Left cardiac atrium (tissue), 4 donors: ENCODE data around the gene NOP16. TPM values are rescaled to one million over a fixed set of nuclear protein-coding genes. Genes with fewer than 3 reads are reported as not detected.
"Not testable (repeated sequence)": the region's sequence is repeated elsewhere in the genome, so short reads cannot be mapped to it uniquely, and the experiment has no call there.

ENCODE experiments used
- ATAC-seq, 2 donors: fragments of 200-7000 bp; cut with Tn5 transposase; one replicate each; pipeline ENCODE4 v1.9.1; 2020; ENCODE audit warnings: mild to moderate bottlenecking in 2 of 2, moderate library complexity in 2 of 2
- DNase-seq: peaks from one replicate; pipeline ENCODE4 v3.0.0-alpha.2; 2020
- intact Hi-C, 2 donors: fragments of 100-400 bp; cut with DNase I; formaldehyde crosslinking; loops; one replicate each; pipeline versions ENCODE4 v1.14.1 to v1.15.1; 2022 to 2023
- total RNA-seq, 2 donors: library from RNA; stranded (reverse); fragmentation: NEBNext Ultra II Directional; extraction: Animal tissue kit (Norgen Biotek cat#: 25700); gene quantifications; one replicate each; pipeline ENCODE4 v1.2.1, GENCODE V29; 2021
- donor health status: DM: no; HTN: yes; CAD: no.
- donor health status: DM: no; HTN: yes; CAD: no; lungs with severe emphysema.
- donor health status: DM: yes; HTN: yes; CAD: no.
- donor health status: Dilated cardiomyopathy.

NOP16 gene
- total RNA-seq, 2 donors from 2014 or later: 15.6 to 30.2 TPM

DNA sequence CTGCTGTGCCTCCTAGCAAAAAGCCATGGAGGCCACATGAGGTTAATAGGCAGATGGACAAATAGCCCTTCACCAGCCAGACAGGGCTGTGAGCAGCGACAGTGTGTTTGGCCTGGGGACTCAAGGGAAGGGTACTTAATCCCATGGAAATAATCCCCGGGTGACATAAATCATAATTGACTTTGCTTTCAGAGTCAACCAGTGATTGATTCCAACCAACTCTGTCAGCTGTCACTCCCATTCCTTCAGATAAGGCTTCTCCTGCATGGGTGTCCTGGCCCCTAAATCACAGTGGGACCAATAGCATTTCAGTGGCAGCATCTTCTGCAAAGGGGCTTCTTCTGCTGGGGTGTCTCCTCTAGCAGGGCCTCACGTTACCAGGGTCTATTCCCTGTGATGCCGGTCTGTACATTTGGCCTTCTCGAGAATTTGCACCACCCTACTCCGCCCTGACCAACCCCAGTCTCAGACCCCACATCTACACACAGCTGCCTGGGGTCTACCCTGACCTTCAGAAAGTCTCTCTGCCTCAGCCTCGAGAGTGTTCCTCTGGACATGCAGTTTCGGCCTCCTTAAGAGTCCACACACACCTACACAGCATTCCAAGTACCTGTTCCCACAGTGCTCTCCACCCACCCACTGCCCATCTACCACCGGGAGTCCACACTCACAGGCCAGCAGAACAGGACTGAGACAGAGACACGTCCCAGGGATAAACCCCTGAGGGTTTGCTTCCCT, 24.3 kb upstream of the NOP16 start:
- DNase-seq: no peak
- no peak for ATAC-seq
- intact Hi-C loops: loop anchor here (10.0 kb wide), 2 partner anchors 112 to 162 kb away; no protein-coding TSS in a partner anchor

DNA sequence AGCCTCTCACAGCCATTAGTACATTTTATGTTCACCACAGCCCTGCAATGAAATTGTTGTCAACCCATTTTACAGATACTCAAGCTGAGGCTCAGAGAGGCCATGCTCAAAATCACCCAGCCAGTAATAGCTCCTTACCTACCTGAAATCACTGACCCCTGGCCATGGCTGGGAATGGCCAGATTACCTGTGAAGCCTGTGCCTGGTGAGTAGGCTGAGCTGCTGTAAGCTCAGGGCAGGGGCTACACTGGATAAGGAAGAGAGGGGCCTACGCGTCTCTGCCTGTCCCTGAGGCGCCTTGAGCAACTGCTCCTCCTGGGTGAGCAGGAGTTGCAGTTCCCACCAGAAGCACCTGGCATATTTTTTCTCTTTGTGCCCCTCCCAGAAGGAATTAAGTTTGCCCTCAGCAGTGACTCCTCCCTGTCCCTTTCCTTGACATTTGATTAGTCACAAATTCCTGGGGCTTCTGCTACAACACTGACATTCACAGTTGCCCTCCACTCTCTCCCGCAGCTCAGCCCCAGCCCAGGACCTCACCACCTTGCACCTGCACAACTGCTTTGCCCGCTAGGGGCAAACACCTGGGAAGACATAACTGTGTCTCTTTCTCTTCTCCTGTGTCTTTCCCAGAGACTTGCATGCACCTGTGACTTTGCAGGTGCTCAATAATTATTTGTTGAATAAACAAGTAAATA, 22.2 kb upstream of the NOP16 start:
- intact Hi-C loops: loop anchor here (10.0 kb wide), 2 partner anchors 114 to 164 kb away; no protein-coding TSS in a partner anchor
- no peak for ATAC-seq
- no peak for DNase-seq

DNA sequence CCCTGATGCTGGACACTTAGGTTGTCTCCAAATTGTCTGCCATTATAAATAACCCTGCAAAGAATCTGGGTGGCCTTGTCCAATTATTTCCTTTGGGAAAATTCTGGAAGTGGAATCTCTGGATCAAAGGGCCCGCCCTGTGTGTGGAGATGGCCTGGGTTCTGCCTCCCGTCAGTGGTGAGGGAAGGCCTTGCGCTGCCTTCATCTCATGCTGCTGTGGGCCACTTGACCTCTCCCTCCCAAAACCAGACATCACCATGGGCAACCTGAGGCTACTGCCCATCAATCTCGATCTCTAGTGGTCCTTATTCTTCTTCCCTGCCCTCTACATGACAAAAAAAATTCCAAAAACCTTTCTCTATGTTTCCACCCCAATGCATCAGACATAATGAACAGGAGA, 21.4 kb upstream of the NOP16 start:
- intact Hi-C loops: loop anchor here (10.0 kb wide), 2 partner anchors 115 to 165 kb away; no protein-coding TSS in a partner anchor
- ATAC-seq (no peak), DNase-seq (no peak)

DNA sequence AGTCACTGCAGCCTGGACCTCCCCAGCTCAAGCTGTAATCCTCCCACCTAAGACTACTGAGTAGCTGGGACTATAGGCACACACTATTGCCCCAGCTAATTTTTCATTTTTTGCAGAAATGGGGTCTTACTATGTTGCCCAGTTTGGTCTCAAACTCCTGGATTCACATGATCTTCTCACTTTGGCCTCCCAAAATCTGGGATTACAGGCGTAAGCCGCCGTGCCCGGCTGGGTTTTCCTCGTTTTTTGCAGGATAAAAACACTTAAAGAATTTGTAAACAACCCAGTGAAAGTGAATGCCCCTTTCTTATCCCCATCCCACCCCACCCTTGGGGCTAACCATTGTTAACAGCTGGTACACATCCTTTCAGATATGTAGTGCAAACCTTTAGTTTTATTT, 20.2 kb upstream of the NOP16 start:
- intact Hi-C loops: no loop called here
- DNase-seq: no peak
- no peak for ATAC-seq

DNA sequence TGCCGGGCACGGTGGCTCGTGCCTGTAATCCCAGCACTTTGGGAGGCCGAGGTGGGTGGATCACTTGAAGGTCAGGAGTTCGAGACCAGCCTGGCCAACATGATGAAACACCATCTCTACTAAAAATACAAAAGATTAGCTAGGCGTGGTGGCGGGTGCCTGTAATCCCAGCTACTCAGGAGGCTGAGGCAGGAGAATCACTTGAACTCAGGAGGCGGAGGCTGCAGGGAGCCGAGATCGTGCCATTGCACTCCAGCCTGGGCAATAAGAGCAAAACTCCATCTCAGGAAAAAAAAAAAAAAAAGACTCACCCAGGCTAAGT, 19.8 kb upstream of the NOP16 start:
- DNase-seq, ATAC-seq: not testable (repeated sequence)

DNA sequence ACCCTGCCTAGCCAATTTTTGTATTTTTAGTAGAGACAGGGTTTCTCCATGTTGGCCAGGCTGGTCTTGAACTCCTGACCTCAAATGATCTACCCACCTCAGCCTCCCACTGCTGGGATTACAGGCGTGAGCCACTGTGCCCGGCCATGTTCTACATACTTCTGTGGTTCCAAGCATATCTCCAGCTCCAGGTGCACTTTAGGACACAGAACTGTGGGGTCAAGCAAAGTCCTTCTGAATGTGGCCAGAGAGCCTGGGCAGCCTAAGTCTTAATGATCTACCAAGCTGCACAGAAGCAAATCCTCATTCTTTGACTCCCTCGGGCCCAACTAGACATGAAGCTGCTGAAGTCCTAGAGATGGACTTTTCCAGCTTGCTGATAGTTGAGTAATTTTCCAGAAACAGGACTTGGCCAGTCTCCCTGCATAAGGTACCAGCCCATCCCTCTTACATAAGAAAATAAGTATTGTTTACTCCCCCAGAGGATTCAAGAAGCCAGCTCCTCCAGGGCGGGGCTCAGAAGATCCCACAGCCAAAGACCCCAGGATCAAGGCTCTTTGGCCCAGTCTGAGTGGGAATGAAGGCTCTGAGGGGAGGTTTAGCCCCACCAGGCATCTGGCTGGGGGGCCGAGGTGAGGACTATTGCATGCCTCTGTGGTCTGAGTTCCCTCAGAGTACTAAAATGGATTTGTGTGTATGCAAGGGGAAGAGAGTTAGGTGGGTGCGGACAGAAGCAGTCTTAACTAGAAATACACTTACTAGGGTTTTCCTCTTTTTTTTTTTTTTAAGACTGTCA, 19.3 kb upstream of the NOP16 start:
- peak; percentile 41 to 65 for ATAC-seq

More for the DNA sequence above, 19.8 kb upstream of the NOP16 start:
- intact Hi-C loops: not testable (repeated sequence)

DNA sequence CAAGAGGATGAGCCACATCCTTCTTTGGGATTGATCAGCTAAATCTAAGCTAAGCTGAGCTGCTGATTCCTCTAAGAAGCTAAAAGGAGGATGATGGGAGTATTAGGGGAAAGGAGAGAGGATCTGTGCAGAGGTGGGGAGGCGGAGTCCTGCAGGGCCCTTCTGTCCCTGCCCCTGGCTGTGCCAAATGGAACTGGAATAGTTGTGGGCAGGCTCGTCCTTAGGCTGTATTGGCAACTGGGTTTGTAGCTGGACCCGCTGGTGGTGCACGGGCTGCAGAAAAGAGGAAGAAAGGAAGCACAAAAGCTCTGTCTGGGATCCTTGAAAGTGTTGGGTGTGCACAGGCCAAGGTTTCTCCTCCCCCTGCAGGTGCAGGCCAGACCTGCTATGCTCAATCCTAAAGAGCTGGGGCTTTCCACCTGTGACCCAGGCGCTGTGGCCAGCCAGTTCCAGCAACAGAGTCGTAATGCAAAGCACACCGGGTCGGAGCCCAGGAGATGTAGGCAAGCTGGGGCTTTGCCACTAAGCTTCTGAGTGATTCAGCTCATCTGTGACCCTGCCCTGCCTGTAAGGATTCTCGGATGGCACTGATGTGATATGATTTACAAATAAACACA, 18.1 kb upstream of the NOP16 start:
- no peak for DNase-seq

More for the DNA sequence above, 19.3 kb upstream of the NOP16 start:
- intact Hi-C loops: no loop called here
- DNase-seq: no peak

DNA sequence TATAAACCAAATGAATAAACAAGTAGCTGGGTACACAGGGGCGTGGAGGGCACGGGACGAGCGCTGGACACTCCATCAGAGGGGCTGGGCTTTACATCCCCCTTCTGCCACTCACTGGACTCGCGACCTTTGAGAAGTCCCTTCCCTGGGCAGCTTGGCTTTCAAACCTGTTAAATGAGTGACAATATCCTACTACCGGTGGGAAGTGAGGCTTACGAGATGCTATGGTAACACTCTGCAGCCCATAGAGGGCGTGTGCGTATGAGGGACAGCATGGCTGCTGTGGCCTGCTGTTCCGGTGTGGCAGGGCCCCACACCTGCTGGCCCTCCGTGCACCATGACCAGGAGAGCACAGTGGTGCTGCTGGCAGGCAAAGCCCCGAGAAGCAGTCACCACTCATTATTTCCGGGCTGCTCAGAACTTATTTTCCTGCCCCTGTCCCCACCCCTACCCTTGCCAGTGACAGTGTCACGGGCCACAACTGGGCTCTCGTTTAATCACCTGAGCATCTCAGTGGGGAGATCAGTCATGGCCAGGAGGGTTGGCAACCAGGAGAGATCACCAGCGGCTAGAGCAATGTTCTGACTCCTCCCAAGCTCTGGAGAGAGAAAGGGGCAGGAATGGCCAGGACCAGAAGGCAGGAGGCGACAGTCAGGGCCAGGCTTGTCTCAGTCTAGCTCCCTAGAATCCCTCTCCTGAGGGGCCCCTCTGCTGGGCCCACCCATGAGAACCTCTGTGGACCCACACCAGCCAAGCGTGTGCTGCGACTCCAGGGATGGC, 17.4 kb upstream of the NOP16 start:
- no peak for DNase-seq
- no peak for ATAC-seq
- intact Hi-C loops: no loop called here

More for the DNA sequence above, 18.1 kb upstream of the NOP16 start:
- intact Hi-C loops: no loop called here
- no peak for ATAC-seq

DNA sequence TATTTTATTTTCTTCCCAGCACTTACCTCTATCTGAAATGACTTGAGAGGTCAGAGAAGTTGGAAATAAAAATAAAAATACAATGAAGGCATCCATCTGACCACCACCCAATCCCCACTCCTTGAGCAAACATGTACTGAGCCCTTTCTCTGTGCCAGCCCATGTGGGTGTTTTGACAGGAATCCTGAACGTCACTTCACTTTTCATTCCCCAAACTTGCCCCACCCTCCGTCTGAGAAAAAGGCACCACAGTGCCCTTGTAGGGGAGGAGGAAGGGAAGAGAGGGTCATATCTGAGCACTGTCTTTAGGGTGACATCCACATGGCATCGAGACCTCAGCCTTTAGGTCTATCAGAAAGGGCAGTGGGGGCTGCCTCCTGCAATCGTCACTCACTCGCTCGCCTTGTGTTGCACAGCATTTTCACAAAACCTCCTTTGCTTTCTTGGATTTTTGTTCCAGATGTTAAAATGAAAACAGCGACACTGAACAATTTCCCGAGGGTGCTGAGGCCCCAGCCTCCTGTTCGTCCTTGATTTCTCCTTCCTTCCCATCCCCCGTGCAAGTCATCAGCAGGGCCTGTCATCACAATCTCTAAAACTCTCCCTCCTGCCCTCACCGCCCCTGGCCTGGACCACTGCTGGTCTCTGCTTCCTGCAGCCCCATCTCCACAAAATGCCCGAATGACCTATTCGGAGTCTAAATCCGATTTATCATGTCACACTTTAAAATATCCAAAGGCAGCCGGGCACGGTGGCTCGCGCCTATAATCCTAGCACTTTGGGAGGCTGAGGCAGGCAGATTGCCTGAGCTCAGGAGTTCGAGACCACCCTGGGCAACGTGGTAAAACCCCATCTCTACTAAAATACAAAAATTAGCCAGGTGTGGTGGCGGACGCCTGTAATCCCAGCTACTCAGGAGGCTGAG, 13.1 kb upstream of the NOP16 start:
- ATAC-seq: peak; percentile 18 to 29
- intact Hi-C loops: no loop called here
- DNase-seq: no peak

DNA sequence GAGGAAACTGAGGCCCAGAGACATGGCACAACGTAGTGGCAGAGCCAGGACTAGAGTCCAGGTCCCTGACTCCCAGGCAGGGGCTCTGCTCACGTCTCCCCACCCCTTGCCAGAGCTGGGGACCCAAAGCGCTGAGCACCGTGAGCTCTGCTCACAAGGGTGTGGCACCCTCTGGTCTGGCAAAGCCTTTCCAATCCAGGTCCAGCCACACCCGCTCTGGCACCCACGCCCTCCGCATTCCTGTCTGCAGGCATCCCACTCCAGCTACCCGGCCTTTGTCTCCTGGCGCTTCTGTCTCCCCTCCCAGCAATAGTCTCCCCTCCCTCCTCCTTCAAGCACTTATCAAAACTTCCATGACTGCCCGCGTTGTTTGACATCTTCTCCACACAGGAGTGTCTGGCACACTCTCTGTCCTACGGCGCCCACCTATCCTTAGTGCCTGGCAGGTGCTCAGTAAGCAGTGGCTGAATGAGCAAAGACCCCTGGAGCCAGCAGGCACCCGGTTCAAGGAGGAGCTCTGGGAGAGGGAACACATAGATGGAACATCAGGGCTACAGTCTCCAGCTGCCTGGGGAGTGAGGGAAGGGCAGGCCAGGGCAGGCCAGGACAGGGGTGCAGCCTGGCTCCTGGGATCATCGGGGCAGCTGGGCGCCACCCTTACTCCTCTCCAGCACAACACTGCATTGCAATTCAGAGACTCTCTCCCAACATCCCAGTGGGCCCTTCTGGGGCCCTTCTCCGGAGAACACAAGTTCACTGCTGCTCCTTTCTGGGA, 12.2 kb upstream of the NOP16 start:
- DNase-seq (no peak), ATAC-seq (peak; percentile 51 to 57)
- intact Hi-C loops: no loop called here

DNA sequence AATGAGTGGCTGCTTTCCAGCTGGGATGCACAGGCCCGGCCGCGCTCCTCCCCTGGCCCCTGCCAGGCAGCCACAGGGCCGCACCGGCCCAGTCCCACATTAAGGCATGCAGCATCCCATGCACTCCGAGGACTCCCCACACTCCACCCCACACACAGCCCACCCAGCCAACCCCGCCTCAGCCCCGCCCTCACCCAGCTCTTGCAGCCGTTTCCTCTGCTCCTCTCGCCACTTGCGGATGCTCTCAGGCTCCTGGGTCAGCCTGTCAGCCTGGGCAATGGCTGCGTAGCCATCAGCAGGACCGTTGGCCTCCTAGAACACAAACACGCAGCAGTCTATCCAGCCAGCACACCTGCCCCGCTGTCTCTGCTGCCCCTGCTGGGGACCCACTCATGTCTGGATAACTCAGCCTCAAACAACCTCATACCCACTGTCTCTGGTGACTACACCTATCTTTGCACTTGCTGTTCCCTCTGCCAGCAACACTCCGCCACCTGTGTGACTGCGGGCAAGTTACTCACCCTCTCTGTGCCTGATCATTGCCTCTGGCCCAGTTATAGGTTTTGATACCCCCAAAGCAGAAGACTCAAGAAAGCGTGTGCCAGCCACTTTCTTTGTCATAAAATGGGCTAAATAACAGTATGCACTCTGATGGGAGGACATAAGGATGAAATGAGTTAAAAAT, 9.5 kb upstream of the NOP16 start:
- no peak for DNase-seq

DNA sequence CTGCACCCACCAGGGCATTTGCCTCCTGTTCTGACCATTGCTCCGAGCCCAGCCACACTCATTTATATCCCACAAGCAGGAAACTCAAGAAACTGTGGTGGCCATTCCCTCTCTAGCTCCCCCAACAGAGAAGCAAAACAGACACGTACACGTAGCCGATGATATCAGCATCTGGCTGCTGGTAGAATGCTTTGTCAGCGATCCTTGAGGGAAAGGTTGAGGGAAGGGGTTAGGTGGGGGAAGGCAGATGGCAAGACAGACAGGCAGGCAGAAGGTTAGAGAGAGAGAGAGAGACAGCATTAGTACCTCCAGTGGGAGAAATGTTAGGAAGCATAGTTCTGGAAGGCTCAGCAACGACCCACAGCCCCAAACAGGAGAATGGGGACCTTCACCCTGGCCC, 7.9 kb upstream of the NOP16 start:
- ATAC-seq: peak in 1 of 2 donors; percentile 9
- DNase-seq: no peak
- intact Hi-C loops: no loop called here

More for the DNA sequence above, 9.5 kb upstream of the NOP16 start:
- ATAC-seq: no peak
- intact Hi-C loops: no loop called here

DNA sequence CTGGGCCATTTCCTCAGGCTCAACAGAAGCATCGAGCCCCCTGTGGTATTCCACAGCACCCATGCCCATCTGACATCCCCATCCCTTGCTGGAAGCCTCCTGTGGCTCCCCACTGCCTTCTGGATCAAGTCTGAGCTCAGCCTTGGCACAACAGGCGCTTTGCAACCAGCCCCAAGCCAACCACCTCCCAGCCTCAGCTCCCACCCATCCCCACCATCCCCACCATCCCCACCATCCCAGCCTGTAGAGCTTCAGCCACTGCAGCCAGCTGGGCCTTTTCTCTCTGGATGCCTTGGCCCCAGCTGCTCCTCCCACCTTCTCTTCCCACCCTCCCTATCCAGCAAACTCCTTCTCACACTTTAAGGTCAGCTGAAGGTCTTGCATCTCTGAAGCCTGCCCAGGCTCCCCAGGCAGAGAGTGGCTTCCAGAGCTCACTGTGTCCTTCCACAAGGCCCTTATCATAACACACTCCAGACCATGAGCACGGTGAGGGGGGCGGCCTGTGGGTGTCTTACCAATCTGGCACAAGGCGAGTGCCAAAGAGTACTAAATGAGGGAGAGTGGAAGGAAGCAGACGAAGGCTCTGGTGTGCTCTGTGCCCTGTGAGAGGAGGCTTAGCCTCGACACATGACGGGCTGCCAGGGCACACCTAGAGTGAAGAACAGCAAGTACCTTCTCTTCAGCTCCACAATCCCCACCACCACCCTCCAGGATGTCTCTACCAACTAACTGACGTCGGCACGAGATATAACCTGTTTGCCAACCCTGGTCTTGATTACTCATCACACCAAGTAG, 6.7 kb upstream of the NOP16 start:
- DNase-seq (peak; percentile 61), ATAC-seq (peak; percentile 84 to 89)
- intact Hi-C loops: no loop called here

DNA sequence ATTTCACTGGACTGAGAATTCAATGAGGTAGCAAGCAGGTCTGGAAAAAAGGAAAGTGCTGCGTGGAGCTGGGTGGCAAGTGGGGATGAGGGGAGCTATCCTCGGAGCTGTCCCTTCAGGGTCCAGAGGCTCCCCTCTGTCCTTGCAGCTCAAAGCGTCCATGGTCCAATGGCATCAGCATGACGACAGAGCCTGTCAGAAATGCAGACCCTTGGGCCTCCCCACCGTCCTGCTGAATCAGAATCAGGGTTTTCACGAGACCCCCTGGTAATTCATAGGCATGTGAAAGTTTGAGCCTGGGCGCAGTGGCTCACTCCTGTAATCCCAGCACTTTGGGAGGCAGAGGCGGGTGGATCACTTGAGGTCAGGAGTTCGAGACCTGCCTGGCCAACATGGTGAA, 5.7 kb upstream of the NOP16 start:
- intact Hi-C loops: no loop called here
- DNase-seq: no peak
- no peak for ATAC-seq

DNA sequence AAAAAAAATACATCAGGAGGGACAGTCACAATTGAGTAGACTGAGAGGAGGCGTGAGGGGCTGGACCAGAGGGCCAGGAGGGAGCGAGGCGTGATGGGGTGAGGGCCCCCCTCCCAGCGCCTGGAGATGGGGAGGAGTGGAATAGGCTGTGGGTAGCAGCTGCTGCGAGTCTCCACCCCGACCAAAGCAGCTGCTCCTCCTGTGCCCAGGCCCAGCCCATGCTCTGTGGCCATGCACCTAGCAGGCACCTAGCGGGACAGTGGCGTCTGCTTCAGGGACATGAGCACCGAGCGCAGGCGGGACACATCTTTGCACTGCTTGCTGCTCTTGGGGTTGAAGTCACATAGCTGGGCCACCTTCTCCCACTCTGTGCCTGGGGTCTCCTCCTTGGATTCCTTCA, 4.1 kb upstream of the NOP16 start:
- DNase-seq: no peak
- intact Hi-C loops: no loop called here

DNA sequence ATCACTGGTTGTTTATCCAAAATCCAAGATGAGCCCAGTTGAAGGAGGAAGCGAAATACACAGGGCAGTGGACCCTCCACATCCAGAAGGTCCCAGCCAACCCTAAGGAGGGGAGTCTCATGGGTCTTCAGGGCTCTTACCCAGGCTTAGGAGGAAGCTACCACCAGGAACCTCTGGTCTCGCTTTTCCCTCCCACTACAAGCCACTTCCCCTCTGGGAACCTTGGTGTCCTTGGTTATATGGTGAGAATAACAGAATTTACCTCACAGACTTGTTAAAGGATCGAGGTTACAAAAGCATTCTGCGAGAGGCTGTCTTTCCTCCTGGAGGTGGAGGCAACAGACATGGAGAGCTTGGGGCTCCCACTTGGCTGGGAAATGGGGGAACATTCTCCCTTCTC, 3.6 kb upstream of the NOP16 start:
- ATAC-seq (no peak), DNase-seq (no peak)
- intact Hi-C loops: no loop called here

More for the DNA sequence above, 4.1 kb upstream of the NOP16 start:
- ATAC-seq: no peak
